ENCODE data around the gene TNFAIP3. TPM values are rescaled to one million over a fixed set of nuclear protein-coding genes. Genes with fewer than 3 reads are reported as not detected.

The TNFAIP3 gene
- total and polyA plus RNA-seq, 2 of the 8 experiments (the other 6 are each of a cell fraction or from before 2014, with no cell fraction given), result 1.6 to 2.0 TPM

DNA sequence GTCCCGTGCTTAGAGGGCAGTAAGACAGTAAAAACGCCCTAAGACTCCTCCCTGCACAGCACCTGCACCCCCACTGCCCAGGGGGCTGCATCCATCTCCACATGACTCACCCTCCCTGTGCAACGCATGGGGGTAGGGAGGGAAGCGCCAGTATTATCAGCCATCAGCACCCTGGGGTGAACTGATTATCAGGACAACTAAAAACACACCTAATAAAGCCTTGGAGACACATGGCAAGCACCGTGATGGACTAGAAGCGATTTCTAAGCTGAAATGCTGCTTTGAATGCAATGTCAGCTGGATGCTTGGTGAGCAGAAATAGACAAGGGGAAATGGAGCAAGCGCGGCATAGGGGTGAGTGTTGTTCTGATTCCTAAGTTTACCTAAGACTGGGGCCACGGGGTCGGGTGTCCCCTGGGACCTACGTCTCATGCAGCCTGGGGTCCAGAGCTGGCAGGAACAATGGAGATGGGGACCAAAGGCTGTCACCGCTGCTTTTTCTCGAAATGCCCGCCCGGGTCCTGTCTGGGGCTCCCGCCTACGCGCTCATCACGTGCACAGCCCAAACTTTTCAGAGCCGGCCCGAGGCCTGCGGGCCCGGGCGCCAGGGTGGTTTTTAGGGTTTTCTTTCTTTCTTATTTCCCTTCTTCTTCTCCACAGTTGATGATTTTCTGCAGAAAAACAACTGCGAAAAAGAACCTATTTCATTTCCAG, 702 bp upstream of the TNFAIP3 start:
- Histone ChIP-seq H3K4me2 (ENCODE audit: insufficient read depth in 1 of 2, low read depth in 2 of 2, low read length in 2 of 2) (peak overlapping the region; percentile 78 to 87), H4K91ac (replicated peaks; ENCODE audit: insufficient read length, low read length) (peak overlapping the region; percentile 13), H3K9ac (replicated peaks in 1 of 4; ENCODE audit: extremely low read depth in 1 of 4, low read depth in 3 of 4, low read length in 3 of 4) (peak overlapping the region in 2 of 4 experiments; percentile 29 to 42; a peak in 3 of 7 replicates), H2BK15ac (ENCODE audit: low read length) (no peak overlapping the region), H3K79me1 (ENCODE audit: low read depth, low read length) (no peaks in the 10 kb centered on the region), H3K36me3 (ENCODE audit: control insufficient read depth in 2 of 4, insufficient read depth in 4 of 4, low read length in 3 of 4) (no peaks in the 10 kb centered on the region), H3K4ac (replicated peaks; ENCODE audit: insufficient read length, low read depth, low read length) (no peak overlapping the region), H2AFZ (ENCODE audit: low read length) (peak overlapping the region; percentile 96), H3K4me1 (replicated peaks in 1 of 4; ENCODE audit: control insufficient read depth in 3 of 4, insufficient read depth in 4 of 4, low read length in 3 of 4) (peaks cover 5 to 17% (median 9%) of the 10 kb centered on the region in 4 experiments), H2BK20ac (ENCODE audit: low read length) (no peak overlapping the region), H3K14ac (ENCODE audit: insufficient read length) (no peak overlapping the region), H3K79me2 (ENCODE audit: control insufficient read depth in 1 of 2, insufficient read depth in 2 of 2, low read length in 2 of 2) (no peaks in the 10 kb centered on the region), H4K5ac (ENCODE audit: insufficient read length, low read depth, low read length) (no peak overlapping the region), H3K18ac (ENCODE audit: extremely low read depth, low read length) (peak overlapping the region; percentile 72), H2BK120ac (replicated peaks; ENCODE audit: low read depth, low read length) (no peak overlapping the region), H4K20me1 (replicated peaks in 1 of 2; ENCODE audit: control insufficient read depth in 1 of 2, insufficient read depth in 2 of 2, low read length in 2 of 2) (no peaks in the 10 kb centered on the region), H3K9me3 (ENCODE audit: insufficient read depth in 2 of 2, low read depth in 1 of 2, low read length in 1 of 2) (no peaks in the 10 kb centered on the region), H3K27ac (ENCODE audit: low read depth, low read length) (no peak overlapping the region), H2BK5ac (ENCODE audit: low read depth, low read length) (0 out of 2 replicates have a peak overlapping the region, but pooled peaks have one; percentile 66), H3K56ac (replicated peaks; ENCODE audit: insufficient read length, low read depth, low read length) (no peak overlapping the region), H3K27me3 (replicated peaks in 1 of 4; ENCODE audit: control insufficient read depth in 3 of 4, extremely low read depth in 1 of 4, insufficient read depth in 3 of 4, low read length in 3 of 4) (peaks cover 0 to 16% (median 8%) of the 10 kb centered on the region in 4 experiments; a peak in 5 of 7 replicates), H4K8ac (ENCODE audit: extremely low read depth, insufficient read depth, low read length) (no peak overlapping the region), H2AK5ac (ENCODE audit: low read depth, low read length) (0 out of 2 replicates have a peak overlapping the region, but pooled peaks have one; percentile 58), H3K23me2 (ENCODE audit: low read depth, low read length) (peaks cover 12% of the 10 kb centered on the region), H3K23ac (ENCODE audit: insufficient read length) (no peak overlapping the region), H3K4me3 (ENCODE audit: extremely low read depth in 1 of 4, insufficient read depth in 2 of 4, low read depth in 3 of 4, low read length in 4 of 4) (peak overlapping the region; percentile 35 to 88 (median 60)), H2BK12ac (ENCODE audit: low read depth, low read length) (no peak overlapping the region)
- WGBS, 2 experiments (ENCODE audit: extremely low coverage in 1 of 2, insufficient coverage in 1 of 2, insufficient read length in 1 of 2, insufficient replicate concordance in 2 of 2, low coverage in 1 of 2, low lambda C conversion rate in 2 of 2, missing lambda C conversion rate in 1 of 2), result 12% methylated on average over 25 of the region's 25 CpGs; no CpG with 5 or more reads in 1 of the 2 experiments
- POLR2A ChIA-PET (ENCODE audit: partially characterized antibody), result interaction anchor here (0.6 kb wide), 1 partner anchor 322 kb away, joined by 3 read pairs; no protein-coding TSS in a partner anchor
- FAIRE-seq (no peak), DNase-seq (ENCODE audit: low read depth in 1 of 2, low spot score in 2 of 2) (peak in 1 of 2 experiments; percentile 49)
- CTCF ChIA-PET (ENCODE audit: partially characterized antibody), result interaction anchor here (0.5 to 6.6 kb wide), 12 partner anchors 9 to 643 kb away, joined by 3 to 52 read pairs (median 3); no protein-coding TSS in a partner anchor
- TF ChIP-seq, protein P1, sequence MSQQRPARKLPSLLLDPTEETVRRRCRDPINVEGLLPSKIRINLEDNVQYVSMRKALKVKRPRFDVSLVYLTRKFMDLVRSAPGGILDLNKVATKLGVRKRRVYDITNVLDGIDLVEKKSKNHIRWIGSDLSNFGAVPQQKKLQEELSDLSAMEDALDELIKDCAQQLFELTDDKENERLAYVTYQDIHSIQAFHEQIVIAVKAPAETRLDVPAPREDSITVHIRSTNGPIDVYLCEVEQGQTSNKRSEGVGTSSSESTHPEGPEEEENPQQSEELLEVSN (IDR thresholded peaks at IDR 0.05), result peak; percentile 87
- TF ChIP-seq MAFK (IDR thresholded peaks at IDR 0.05; ENCODE audit: low read depth, low read length), result no peak
- TF ChIP-seq, protein P2, sequence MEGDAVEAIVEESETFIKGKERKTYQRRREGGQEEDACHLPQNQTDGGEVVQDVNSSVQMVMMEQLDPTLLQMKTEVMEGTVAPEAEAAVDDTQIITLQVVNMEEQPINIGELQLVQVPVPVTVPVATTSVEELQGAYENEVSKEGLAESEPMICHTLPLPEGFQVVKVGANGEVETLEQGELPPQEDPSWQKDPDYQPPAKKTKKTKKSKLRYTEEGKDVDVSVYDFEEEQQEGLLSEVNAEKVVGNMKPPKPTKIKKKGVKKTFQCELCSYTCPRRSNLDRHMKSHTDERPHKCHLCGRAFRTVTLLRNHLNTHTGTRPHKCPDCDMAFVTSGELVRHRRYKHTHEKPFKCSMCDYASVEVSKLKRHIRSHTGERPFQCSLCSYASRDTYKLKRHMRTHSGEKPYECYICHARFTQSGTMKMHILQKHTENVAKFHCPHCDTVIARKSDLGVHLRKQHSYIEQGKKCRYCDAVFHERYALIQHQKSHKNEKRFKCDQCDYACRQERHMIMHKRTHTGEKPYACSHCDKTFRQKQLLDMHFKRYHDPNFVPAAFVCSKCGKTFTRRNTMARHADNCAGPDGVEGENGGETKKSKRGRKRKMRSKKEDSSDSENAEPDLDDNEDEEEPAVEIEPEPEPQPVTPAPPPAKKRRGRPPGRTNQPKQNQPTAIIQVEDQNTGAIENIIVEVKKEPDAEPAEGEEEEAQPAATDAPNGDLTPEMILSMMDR (IDR thresholded peaks at IDR 0.05; ENCODE audit: control extremely low read depth in 1 of 3, insufficient read depth in 1 of 3, low read depth in 1 of 3, low read length in 3 of 3), result no peak
- TF ChIP-seq ASH2L (IDR thresholded peaks at IDR 0.05; ENCODE audit: low read length), result peak; percentile 15
- TF ChIP-seq SUZ12 (IDR thresholded peaks at IDR 0.05; ENCODE audit: low read length), result no peak
- TF ChIP-seq, protein P3, sequence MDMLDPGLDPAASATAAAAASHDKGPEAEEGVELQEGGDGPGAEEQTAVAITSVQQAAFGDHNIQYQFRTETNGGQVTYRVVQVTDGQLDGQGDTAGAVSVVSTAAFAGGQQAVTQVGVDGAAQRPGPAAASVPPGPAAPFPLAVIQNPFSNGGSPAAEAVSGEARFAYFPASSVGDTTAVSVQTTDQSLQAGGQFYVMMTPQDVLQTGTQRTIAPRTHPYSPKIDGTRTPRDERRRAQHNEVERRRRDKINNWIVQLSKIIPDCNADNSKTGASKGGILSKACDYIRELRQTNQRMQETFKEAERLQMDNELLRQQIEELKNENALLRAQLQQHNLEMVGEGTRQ (IDR thresholded peaks at IDR 0.05; ENCODE audit: low read length), result peak; percentile 45; the same call in 1 of the 2 replicates
- TF ChIP-seq CREB1 (IDR thresholded peaks at IDR 0.05), result peak; percentile 8; the same call in 1 of the 2 replicates
